HEK293 (cell line): Measurements from ENCODE around the gene GJB3.

Experiments used
- MEIS1 ChIP-seq: sonication (generic); formaldehyde crosslinking; IDR thresholded peaks from 2 replicates; pipeline ENCODE4 v1.8.1; 2022; ENCODE audit warnings: missing genetic modification reagents, mild to moderate bottlenecking, borderline replicate concordance
- REPIN1 ChIP-seq: fragments of 450-650 bp; formaldehyde crosslinking; IDR thresholded peaks from 2 replicates; pipeline ENCODE4 v1.5.1; 2017; ENCODE audit warnings: missing biosample characterization, missing genetic modification characterization, low read depth
- TCF7L2 ChIP-seq: IDR thresholded peaks from 2 replicates; pipeline ENCODE4 v1.6.1; 2011; ENCODE audit warnings: low read depth, mild to moderate bottlenecking, inconsistent platforms, low read length, moderate library complexity, borderline replicate concordance
- ZFP37 ChIP-seq: fragments of 450-650 bp; formaldehyde crosslinking; IDR thresholded peaks from 2 replicates; pipeline ENCODE4 v1.5.1; 2016; ENCODE audit warnings: missing biosample characterization, missing genetic modification characterization
- ZNF121 ChIP-seq: fragments of 450-650 bp; formaldehyde crosslinking; IDR thresholded peaks from 2 replicates; pipeline ENCODE4 v1.5.1; 2016; ENCODE audit warnings: missing biosample characterization, missing genetic modification characterization
- ZNF221 ChIP-seq: fragments of 450-650 bp; formaldehyde crosslinking; IDR thresholded peaks from 2 replicates; pipeline ENCODE4 v1.5.1; 2017; ENCODE audit warnings: missing biosample characterization, missing genetic modification characterization, borderline replicate concordance
- ZNF350 ChIP-seq: fragments of 450-650 bp; formaldehyde crosslinking; IDR thresholded peaks from 2 replicates; pipeline ENCODE4 v1.5.0; 2017; ENCODE audit warnings: missing biosample characterization, mild to moderate bottlenecking, missing genetic modification characterization
- ZNF530 ChIP-seq: fragments of 450-650 bp; formaldehyde crosslinking; IDR thresholded peaks from 2 replicates; pipeline ENCODE4 v1.5.1; 2016; ENCODE audit warnings: low read depth, missing biosample characterization, missing genetic modification characterization
- ZNF580 ChIP-seq: fragments of 450-650 bp; formaldehyde crosslinking; IDR thresholded peaks from 2 replicates; pipeline ENCODE4 v1.5.1; 2016; ENCODE audit warnings: missing biosample characterization, missing genetic modification characterization
- TF ChIP-seq, protein P1 (sequence below): fragments of 450-650 bp; formaldehyde crosslinking; IDR thresholded peaks from 2 replicates; pipeline ENCODE4 v1.5.1; 2016; ENCODE audit warnings: missing biosample characterization, missing genetic modification characterization
- TF ChIP-seq, protein P2 (sequence below): IDR thresholded peaks from 2 replicates; pipeline ENCODE4 v1.6.1; 2011; ENCODE audit warnings: mild to moderate bottlenecking, low read depth, low read length, borderline replicate concordance

GRCh38 chr1:34792424-34792823 lies 11.4 kb downstream of the GJB3 start:
- TF ChIP-seq ZNF121 (tag by site-specific recombination) (no peak), TCF7L2 (no peak), ZNF350 (tag by site-specific recombination) (no peak), ZNF221 (tag by site-specific recombination) (no peak), ZNF530 (no peak), ZNF580 (no peak), REPIN1 (tag by site-specific recombination) (no peak), MEIS1 (CRISPR knock-in tag) (no peak), ZFP37 (tag by site-specific recombination) (no peak)
- TF ChIP-seq, protein P1, sequence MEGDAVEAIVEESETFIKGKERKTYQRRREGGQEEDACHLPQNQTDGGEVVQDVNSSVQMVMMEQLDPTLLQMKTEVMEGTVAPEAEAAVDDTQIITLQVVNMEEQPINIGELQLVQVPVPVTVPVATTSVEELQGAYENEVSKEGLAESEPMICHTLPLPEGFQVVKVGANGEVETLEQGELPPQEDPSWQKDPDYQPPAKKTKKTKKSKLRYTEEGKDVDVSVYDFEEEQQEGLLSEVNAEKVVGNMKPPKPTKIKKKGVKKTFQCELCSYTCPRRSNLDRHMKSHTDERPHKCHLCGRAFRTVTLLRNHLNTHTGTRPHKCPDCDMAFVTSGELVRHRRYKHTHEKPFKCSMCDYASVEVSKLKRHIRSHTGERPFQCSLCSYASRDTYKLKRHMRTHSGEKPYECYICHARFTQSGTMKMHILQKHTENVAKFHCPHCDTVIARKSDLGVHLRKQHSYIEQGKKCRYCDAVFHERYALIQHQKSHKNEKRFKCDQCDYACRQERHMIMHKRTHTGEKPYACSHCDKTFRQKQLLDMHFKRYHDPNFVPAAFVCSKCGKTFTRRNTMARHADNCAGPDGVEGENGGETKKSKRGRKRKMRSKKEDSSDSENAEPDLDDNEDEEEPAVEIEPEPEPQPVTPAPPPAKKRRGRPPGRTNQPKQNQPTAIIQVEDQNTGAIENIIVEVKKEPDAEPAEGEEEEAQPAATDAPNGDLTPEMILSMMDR (tag by site-specific recombination) = no peak
- TF ChIP-seq, protein P2, sequence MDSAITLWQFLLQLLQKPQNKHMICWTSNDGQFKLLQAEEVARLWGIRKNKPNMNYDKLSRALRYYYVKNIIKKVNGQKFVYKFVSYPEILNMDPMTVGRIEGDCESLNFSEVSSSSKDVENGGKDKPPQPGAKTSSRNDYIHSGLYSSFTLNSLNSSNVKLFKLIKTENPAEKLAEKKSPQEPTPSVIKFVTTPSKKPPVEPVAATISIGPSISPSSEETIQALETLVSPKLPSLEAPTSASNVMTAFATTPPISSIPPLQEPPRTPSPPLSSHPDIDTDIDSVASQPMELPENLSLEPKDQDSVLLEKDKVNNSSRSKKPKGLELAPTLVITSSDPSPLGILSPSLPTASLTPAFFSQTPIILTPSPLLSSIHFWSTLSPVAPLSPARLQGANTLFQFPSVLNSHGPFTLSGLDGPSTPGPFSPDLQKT = no peak
